ENCODE data around the gene PLEKHG4. TPM values are rescaled to one million over a fixed set of nuclear protein-coding genes. Genes with fewer than 3 reads are reported as not detected.

PLEKHG4 gene
- total RNA-seq, 1 experiment from 2014 or later: 32.7 TPM

- TF ChIP-seq CTCF (IDR thresholded peaks at IDR 0.05; ENCODE audit: unreplicated experiment): no peak
- intact Hi-C loops (cut with micrococcal nuclease): no loop called here
- H3K27me3 Mint-ChIP-seq (ENCODE audit: insufficient read depth, unreplicated experiment): peaks cover 13% of the 10 kb centered on the region
- H3K9me3 Mint-ChIP-seq (ENCODE audit: unreplicated experiment): no peaks in the 10 kb centered on the region
- H3K4me1 Mint-ChIP-seq (ENCODE audit: insufficient read depth, unreplicated experiment): no peaks in the 10 kb centered on the region
- no peak overlapping the region for H3K27ac Mint-ChIP-seq (ENCODE audit: low read depth, unreplicated experiment)
- no peak for DNase-seq (ENCODE audit: unreplicated experiment)
- H3K36me3 Mint-ChIP-seq (ENCODE audit: insufficient read depth, unreplicated experiment): no peaks in the 10 kb centered on the region
- POLR2A ChIA-PET: interaction anchor here (0.6 kb wide), 1 partner anchor 71 kb away, joined by 6 read pairs; no protein-coding TSS in a partner anchor
- BruUV-seq (replicated peaks): no TSS peak
- H3K4me3 Mint-ChIP-seq (ENCODE audit: unreplicated experiment): no peak overlapping the region
- CTCF ChIA-PET: interaction anchor here (0.6 to 1.3 kb wide), 7 partner anchors 13 to 376 kb away, joined by 3 to 10 read pairs (median 3); partner anchors contain the start of gene ZDHHC1
Measured at GRCh38 chr16:67258161-67258835, 21.0 kb upstream of the PLEKHG4 start.

- H3K4me3 Mint-ChIP-seq (ENCODE audit: unreplicated experiment): no peak overlapping the region
- ChIA-PET CTCF (interaction anchor here (0.6 to 2.8 kb wide), 33 partner anchors 10 to 492 kb away, joined by 3 to 37 read pairs (median 5); partner anchors contain the start of genes FHOD1, SLC9A5 and ZDHHC1), POLR2A (no interaction called here)
- no peaks in the 10 kb centered on the region for H3K9me3 Mint-ChIP-seq (ENCODE audit: unreplicated experiment)
- TF ChIP-seq CTCF (IDR thresholded peaks at IDR 0.05; ENCODE audit: unreplicated experiment): no peak
- H3K36me3 Mint-ChIP-seq (ENCODE audit: insufficient read depth, unreplicated experiment): no peaks in the 10 kb centered on the region
- intact Hi-C loops (cut with micrococcal nuclease): loop anchor here (1.0 to 2.0 kb wide), 4 partner anchors 26 to 205 kb away; partner anchors contain the start of gene ZDHHC1
- BruUV-seq (replicated peaks): no TSS peak
- H3K27ac Mint-ChIP-seq (ENCODE audit: low read depth, unreplicated experiment): no peak overlapping the region
- H3K4me1 Mint-ChIP-seq (ENCODE audit: insufficient read depth, unreplicated experiment): no peaks in the 10 kb centered on the region
- DNase-seq (ENCODE audit: unreplicated experiment): no peak
- H3K27me3 Mint-ChIP-seq (ENCODE audit: insufficient read depth, unreplicated experiment): peaks cover 19% of the 10 kb centered on the region
Measured at GRCh38 chr16:67259705-67260104, 19.6 kb upstream of the PLEKHG4 start.

GRCh38 chr16:67260426-67261063, 18.8 kb upstream of the PLEKHG4 start:
- Mint-ChIP-seq H3K27ac (ENCODE audit: low read depth, unreplicated experiment) (no peak overlapping the region), H3K36me3 (ENCODE audit: insufficient read depth, unreplicated experiment) (no peaks in the 10 kb centered on the region), H3K4me3 (ENCODE audit: unreplicated experiment) (no peak overlapping the region), H3K4me1 (ENCODE audit: insufficient read depth, unreplicated experiment) (no peaks in the 10 kb centered on the region), H3K27me3 (ENCODE audit: insufficient read depth, unreplicated experiment) (peaks cover 19% of the 10 kb centered on the region), H3K9me3 (ENCODE audit: unreplicated experiment) (no peaks in the 10 kb centered on the region)
- ChIA-PET CTCF (interaction anchor here (0.6 to 2.8 kb wide), 62 partner anchors 9 to 491 kb away, joined by 3 to 37 read pairs (median 4); partner anchors contain the start of genes FHOD1, HSD11B2, SLC9A5 and ZDHHC1), POLR2A (interaction anchor here (0.8 to 1.6 kb wide), 7 partner anchors 13 to 260 kb away, joined by 3 to 7 read pairs (median 3); no protein-coding TSS in a partner anchor)
- intact Hi-C loops (cut with micrococcal nuclease): loop anchor here (1.0 to 2.0 kb wide), 4 partner anchors 25 to 204 kb away; partner anchors contain the start of gene ZDHHC1
- DNase-seq (ENCODE audit: unreplicated experiment): peak; percentile 67
- peak; percentile 69 for TF ChIP-seq CTCF (IDR thresholded peaks at IDR 0.05; ENCODE audit: unreplicated experiment)
- BruUV-seq (replicated peaks): no TSS peak

GRCh38 chr16:67263201-67263600, 16.1 kb upstream of the PLEKHG4 start:
- no TSS peak for BruUV-seq (replicated peaks)
- DNase-seq (ENCODE audit: unreplicated experiment): no peak
- Mint-ChIP-seq H3K27me3 (ENCODE audit: insufficient read depth, unreplicated experiment) (peaks cover 19% of the 10 kb centered on the region), H3K4me1 (ENCODE audit: insufficient read depth, unreplicated experiment) (no peaks in the 10 kb centered on the region), H3K27ac (ENCODE audit: low read depth, unreplicated experiment) (no peak overlapping the region), H3K4me3 (ENCODE audit: unreplicated experiment) (no peak overlapping the region), H3K9me3 (ENCODE audit: unreplicated experiment) (no peaks in the 10 kb centered on the region), H3K36me3 (ENCODE audit: insufficient read depth, unreplicated experiment) (no peaks in the 10 kb centered on the region)
- ChIA-PET POLR2A (interaction anchor here (0.7 kb wide), 1 partner anchor 16 kb away, joined by 3 read pairs; the partner anchor contains the start of gene FHOD1), CTCF (interaction anchor here (0.7 kb wide), 1 partner anchor 203 kb away, joined by 3 read pairs; no protein-coding TSS in a partner anchor)
- no peak for TF ChIP-seq CTCF (IDR thresholded peaks at IDR 0.05; ENCODE audit: unreplicated experiment)
- intact Hi-C loops (cut with micrococcal nuclease): no loop called here

Measured in MCF 10A (cell line).